ENCODE data around the gene ADAMTS2. TPM values are rescaled to one million over a fixed set of nuclear protein-coding genes. Genes with fewer than 3 reads are reported as not detected.

The ADAMTS2 gene
- total and polyA plus RNA-seq, 3 donors from 2014 or later = 10.9 to 19.8 (median 13.6) TPM

DNA sequence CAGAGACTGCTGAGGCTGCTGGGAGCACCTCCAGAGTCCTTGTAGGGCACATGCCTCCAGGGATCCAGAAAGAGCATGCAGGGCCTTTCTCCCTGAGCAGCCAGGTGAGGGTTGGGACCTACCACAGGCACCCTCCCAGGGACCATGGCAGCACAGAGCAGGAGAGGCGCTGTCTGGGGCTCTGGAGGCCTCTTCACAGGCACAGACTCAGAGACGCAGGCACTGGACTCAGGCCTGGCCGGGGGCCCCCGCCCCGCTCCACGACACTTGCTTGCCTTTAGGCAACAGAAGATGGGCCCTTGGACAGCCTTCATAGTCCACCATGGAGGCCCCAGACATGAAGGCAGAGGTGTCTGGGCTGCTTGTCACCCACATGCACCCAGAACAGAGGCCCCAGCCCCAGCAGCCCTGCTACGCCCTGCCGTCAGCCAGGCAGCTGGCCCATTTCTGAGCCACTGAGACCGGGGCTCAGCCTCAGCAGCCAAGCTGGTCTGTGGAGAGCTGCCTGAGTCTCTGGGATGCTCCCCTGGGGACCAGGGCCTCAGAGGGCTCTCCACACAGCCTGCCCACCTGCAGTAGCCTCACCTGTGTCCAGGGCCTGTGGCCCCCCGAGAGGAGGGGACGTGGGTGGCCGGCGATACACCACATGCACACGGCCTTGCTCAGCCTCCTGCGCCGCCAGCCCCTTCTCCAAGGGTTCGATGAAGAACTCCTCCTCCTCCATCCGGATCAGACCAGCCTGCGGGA is 72.8 kb downstream of the ADAMTS2 start:
- no peak for TF ChIP-seq POLR2A (IDR thresholded peaks at IDR 0.05)
- TF ChIP-seq, protein P1, sequence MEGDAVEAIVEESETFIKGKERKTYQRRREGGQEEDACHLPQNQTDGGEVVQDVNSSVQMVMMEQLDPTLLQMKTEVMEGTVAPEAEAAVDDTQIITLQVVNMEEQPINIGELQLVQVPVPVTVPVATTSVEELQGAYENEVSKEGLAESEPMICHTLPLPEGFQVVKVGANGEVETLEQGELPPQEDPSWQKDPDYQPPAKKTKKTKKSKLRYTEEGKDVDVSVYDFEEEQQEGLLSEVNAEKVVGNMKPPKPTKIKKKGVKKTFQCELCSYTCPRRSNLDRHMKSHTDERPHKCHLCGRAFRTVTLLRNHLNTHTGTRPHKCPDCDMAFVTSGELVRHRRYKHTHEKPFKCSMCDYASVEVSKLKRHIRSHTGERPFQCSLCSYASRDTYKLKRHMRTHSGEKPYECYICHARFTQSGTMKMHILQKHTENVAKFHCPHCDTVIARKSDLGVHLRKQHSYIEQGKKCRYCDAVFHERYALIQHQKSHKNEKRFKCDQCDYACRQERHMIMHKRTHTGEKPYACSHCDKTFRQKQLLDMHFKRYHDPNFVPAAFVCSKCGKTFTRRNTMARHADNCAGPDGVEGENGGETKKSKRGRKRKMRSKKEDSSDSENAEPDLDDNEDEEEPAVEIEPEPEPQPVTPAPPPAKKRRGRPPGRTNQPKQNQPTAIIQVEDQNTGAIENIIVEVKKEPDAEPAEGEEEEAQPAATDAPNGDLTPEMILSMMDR (IDR thresholded peaks at IDR 0.05) = no peak
- intact Hi-C loops (cut with DNase I; ENCODE audit: low total_unique reads) = no loop called here
- Histone ChIP-seq H3K27me3 (no peaks in the 10 kb centered on the region), H3K4me3 (no peak overlapping the region), H3K36me3 (ENCODE audit: low read depth, missing control alignments) (no peaks in the 10 kb centered on the region), H3K4me1 (peaks cover 46% of the 10 kb centered on the region), H3K9me3 (no peaks in the 10 kb centered on the region), H3K27ac (no peak overlapping the region)
- WGBS, 2 donors = 79% methylated on average over 19 of the region's 19 CpGs; no CpG with 5 or more reads in 1 of the 2 donors
- DNase-seq = no peak

DNA sequence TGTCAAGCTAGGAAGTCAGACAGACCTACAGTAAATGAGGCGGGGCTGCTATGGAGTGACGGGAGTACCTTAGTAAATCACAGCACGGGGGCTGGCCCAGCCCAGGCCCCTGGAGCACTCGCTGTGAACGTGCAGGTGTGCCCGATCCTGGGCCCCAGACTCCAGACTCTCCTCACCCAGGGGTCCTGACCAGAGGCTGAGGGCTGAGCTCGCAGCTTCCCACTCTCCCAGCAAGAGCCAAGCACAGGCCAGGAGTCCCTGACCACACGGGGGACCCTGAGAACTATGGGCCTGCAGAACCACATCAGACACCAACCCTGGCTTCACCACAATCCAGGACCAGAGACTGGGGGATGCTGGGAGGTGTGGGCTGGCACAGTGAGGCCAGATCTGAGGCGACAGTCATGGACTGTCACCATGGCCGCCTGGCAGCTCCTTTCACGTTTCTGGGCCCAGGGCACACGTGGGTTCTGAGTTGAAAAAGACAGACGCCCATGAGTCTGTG is 73.4 kb downstream of the ADAMTS2 start:
- no peak for DNase-seq
- Histone ChIP-seq H3K9me3 (no peaks in the 10 kb centered on the region), H3K27me3 (no peaks in the 10 kb centered on the region), H3K27ac (no peak overlapping the region), H3K4me1 (peaks cover 52% of the 10 kb centered on the region), H3K36me3 (ENCODE audit: low read depth, missing control alignments) (no peaks in the 10 kb centered on the region), H3K4me3 (no peak overlapping the region)
- intact Hi-C loops (cut with DNase I; ENCODE audit: low total_unique reads) = no loop called here
- TF ChIP-seq, protein P1 (IDR thresholded peaks at IDR 0.05) = no peak
- no peak for TF ChIP-seq POLR2A (IDR thresholded peaks at IDR 0.05)
- WGBS, 2 donors = 85 to 89% methylated on average over 11 to 13 of the region's 13 CpGs

DNA sequence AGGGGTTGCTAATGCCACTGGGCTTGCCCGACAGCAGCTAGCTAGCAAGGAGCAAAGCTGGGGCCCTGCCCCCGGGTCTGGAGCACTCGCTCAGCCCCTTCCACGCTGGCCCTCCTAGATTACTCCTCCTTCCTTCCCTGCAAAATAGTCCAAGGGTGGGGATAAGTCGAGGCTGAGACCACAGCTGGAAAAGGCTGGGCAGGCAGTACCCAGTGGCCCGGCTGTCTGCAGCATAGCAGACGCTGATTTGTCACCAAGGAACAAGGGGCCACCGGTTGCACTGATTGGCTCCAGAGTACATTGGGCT is 73.9 kb downstream of the ADAMTS2 start:
- no peaks in the 10 kb centered on the region for H3K36me3 ChIP-seq (ENCODE audit: low read depth, missing control alignments)
- 74 to 83% methylated on average over 1 to 8 of the region's 8 CpGs for WGBS, 2 donors
- H3K4me1 ChIP-seq = peaks cover 57% of the 10 kb centered on the region
- H3K27me3 ChIP-seq = no peaks in the 10 kb centered on the region
- intact Hi-C loops (cut with DNase I; ENCODE audit: low total_unique reads) = no loop called here
- DNase-seq = no peak
- no peak for TF ChIP-seq POLR2A (IDR thresholded peaks at IDR 0.05)
- TF ChIP-seq, protein P1 (IDR thresholded peaks at IDR 0.05) = no peak
- H3K9me3 ChIP-seq = no peaks in the 10 kb centered on the region
- H3K27ac ChIP-seq = no peak overlapping the region
- no peak overlapping the region for H3K4me3 ChIP-seq

DNA sequence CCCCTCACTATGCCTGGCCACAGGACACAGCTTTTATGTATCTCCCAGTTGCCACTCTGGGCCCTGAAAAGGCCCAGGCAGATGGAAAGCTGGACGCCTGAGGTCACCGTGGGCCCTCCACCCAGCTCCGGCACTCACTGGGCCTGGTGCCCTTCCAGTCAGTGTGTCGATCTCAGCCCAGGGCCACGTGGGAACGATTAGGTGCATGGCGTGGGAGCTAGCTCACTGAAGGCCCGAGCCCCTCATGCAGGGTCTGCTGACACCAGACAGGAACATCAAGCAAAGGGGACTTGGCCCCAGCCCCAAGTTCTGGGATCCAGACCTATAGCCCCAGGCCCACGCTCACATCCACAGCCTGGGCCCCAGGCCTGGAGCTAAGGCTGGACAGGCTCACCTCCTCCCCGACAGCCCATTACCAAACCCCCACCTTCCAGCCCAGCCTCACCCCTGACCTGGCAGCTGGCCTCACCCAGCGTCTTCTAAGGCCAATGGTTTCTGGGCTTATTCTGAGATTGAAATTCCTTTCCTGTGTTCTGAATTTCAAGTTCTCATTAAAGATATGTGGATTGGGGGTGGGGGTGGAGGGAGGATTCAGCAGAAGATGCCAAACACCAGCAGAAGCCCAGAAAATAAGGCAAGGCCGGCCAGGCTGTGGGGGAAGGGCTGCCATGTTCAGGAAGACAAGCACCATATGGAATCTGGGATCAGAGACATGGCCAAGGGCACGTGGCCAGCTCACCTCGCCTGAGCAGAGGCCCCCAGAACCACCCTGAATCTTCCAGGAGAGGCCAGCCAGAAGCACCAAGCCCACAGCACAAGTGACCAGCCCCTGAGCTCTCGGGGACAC is 74.5 kb downstream of the ADAMTS2 start:
- DNase-seq = peak; percentile 43
- H3K4me1 ChIP-seq = peaks cover 63% of the 10 kb centered on the region
- H3K9me3 ChIP-seq = no peaks in the 10 kb centered on the region
- no peak overlapping the region for H3K27ac ChIP-seq
- no peaks in the 10 kb centered on the region for H3K27me3 ChIP-seq
- no peak overlapping the region for H3K4me3 ChIP-seq
- intact Hi-C loops (cut with DNase I; ENCODE audit: low total_unique reads) = no loop called here
- TF ChIP-seq, protein P1 (IDR thresholded peaks at IDR 0.05) = no peak
- no peak for TF ChIP-seq POLR2A (IDR thresholded peaks at IDR 0.05)
- 58 to 69% methylated on average over 9 to 14 of the region's 15 CpGs for WGBS, 2 donors
- H3K36me3 ChIP-seq (ENCODE audit: low read depth, missing control alignments) = no peaks in the 10 kb centered on the region
